GM12878 (cell line): Measurements from ENCODE around the gene JAKMIP1. TPM values are rescaled to one million over a fixed set of nuclear protein-coding genes. Genes with fewer than 3 reads are reported as not detected.

Experiments used
- ATAC-seq: fragments of 200-7000 bp; cut with Tn5 transposase; 3 replicates; pipeline ENCODE4 v1.9.1; 2020; ENCODE audit warnings: mild to moderate bottlenecking, moderate library complexity
- BruUV-seq: library from RNA; stranded (reverse); fragments of 400-500 nt; replicated peaks from 2 replicates; lab custom pipeline; 2021; lab: Mats Ljungman, UMichigan
- CTCF ChIA-PET: fragments of 300-600 bp; sonication (Branson Sonifier 250); formaldehyde crosslinking; extraction: SDS; loops from one replicate; lab custom pipeline; 2021; ENCODE audit warnings: inconsistent platforms; lab: Yijun Ruan, JAX
- POLR2A ChIA-PET: fragments of 350-600 bp; formaldehyde crosslinking; extraction: SDS; loops from one replicate; lab custom pipeline; 2021; ENCODE audit warnings: inconsistent platforms; lab: Charles Lee
- RAD21 ChIA-PET: fragments of 300-600 bp; sonication (Branson Sonifier 250); formaldehyde crosslinking; loops from one replicate; lab custom pipeline; 2023; ENCODE audit warnings: antibody characterized with exemption; ENCODE audit not compliant: unreplicated experiment; lab: Charles Lee
- SMC1A ChIA-PET: fragments of 300-600 bp; sonication (Branson Sonifier 250); formaldehyde crosslinking; loops from one replicate; lab custom pipeline; 2023; ENCODE audit not compliant: unreplicated experiment, uncharacterized antibody; lab: Charles Lee
- DNase-seq: peaks from one replicate; pipeline ENCODE4 v3.0.0-alpha.2; 2011; ENCODE audit warnings: low read depth, low spot score
- FAIRE-seq: peaks from 3 replicates; lab custom pipeline; 2011; peaks lifted over from hg19 to GRCh38; lab: Jason Lieb, UNC
- H2AFZ ChIP-seq: 2 replicates; pipeline ENCODE4 v1.6.0; 2011; ENCODE audit warnings: low read depth, low read length, control low read depth; ENCODE audit not compliant: control insufficient read depth
- H3K27ac ChIP-seq: 2 replicates; pipeline ENCODE4 v1.5.1; 2011; ENCODE audit warnings: control low read depth; ENCODE audit not compliant: control insufficient read depth, insufficient read depth
- H3K27me3 ChIP-seq, 2 experiments: replicated peaks in 1 of 2; 2 replicates each; pipeline versions ENCODE4 v1.6.0 to v1.6.1; 2011; ENCODE audit warnings: low read length in 1 of 2; ENCODE audit not compliant: control insufficient read depth in 2 of 2, insufficient read depth in 2 of 2
- H3K36me3 ChIP-seq, 2 experiments: 2 replicates each; pipeline ENCODE4 v1.5.1; 2011; ENCODE audit warnings: low read length in 1 of 2; ENCODE audit not compliant: control insufficient read depth in 2 of 2, insufficient read depth in 2 of 2
- H3K4me1 ChIP-seq: 2 replicates; pipeline ENCODE4 v1.6.1; 2011; ENCODE audit warnings: mild to moderate bottlenecking, low read length, moderate library complexity, mixed read lengths; ENCODE audit not compliant: control insufficient read depth, insufficient read depth
- H3K4me2 ChIP-seq: 2 replicates; pipeline ENCODE4 v1.6.0; 2011; ENCODE audit warnings: control low read depth; ENCODE audit not compliant: control insufficient read depth, insufficient read depth
- H3K4me3 ChIP-seq: fragments of 200-600 bp; sonication (generic); 2 replicates; pipeline ENCODE4 v1.5.1; 2016
- H3K79me2 ChIP-seq: 2 replicates; pipeline ENCODE4 v1.6.0; 2011; ENCODE audit warnings: low read length; ENCODE audit not compliant: control insufficient read depth, insufficient read depth
- H3K9ac ChIP-seq: 2 replicates; pipeline ENCODE4 v1.8.0; 2011; ENCODE audit warnings: low read length, control low read depth, mixed read lengths; ENCODE audit not compliant: control insufficient read depth, insufficient read depth
- H3K9me3 ChIP-seq: replicated peaks from 3 replicates; pipeline ENCODE4 v1.5.1; 2011; ENCODE audit warnings: mild to moderate bottlenecking, low read length; ENCODE audit not compliant: control insufficient read depth, insufficient read depth
- H4K20me1 ChIP-seq: 2 replicates; pipeline ENCODE4 v1.6.0; 2011; ENCODE audit not compliant: control insufficient read depth, insufficient read depth
- BRCA1 ChIP-seq: IDR thresholded peaks from 2 replicates; pipeline ENCODE4 v1.6.1; 2011; ENCODE audit warnings: low read depth, low read length, improper control_type of control experiment
- CEBPB ChIP-seq, 2 experiments: fragments of 150-350 bp in 1 of 2; IDR thresholded peaks; 2 replicates each; pipeline ENCODE4 v1.6.1; 2012 to 2014; ENCODE audit warnings: low read depth in 2 of 2, low read length in 2 of 2, borderline replicate concordance in 1 of 2, inconsistent platforms in 1 of 2
- DPF2 ChIP-seq: fragments of 450-650 bp; IDR thresholded peaks from 2 replicates; pipeline ENCODE4 v1.6.1; 2017; ENCODE audit warnings: mild to moderate bottlenecking
- EP300 ChIP-seq, 2 experiments: fragments of 150-350 bp in 1 of 2; IDR thresholded peaks; 2 replicates each; pipeline ENCODE4 v1.6.1; 2011 to 2012; ENCODE audit warnings: low read depth in 2 of 2, low read length in 2 of 2, borderline replicate concordance in 1 of 2, improper control_type of control experiment in 1 of 2, inconsistent platforms in 1 of 2; ENCODE audit not compliant: control insufficient read depth in 1 of 2
- ESRRA ChIP-seq: IDR thresholded peaks from 2 replicates; pipeline ENCODE4 v1.6.1; 2012; ENCODE audit warnings: mild to moderate bottlenecking, low read length, improper control_type of control experiment
- IRF5 ChIP-seq: fragments of 450-650 bp; IDR thresholded peaks from 2 replicates; pipeline ENCODE4 v1.6.1; 2017; ENCODE audit warnings: borderline replicate concordance
- MLLT1 ChIP-seq: fragments of 450-650 bp; IDR thresholded peaks from 2 replicates; pipeline ENCODE4 v1.6.1; 2016; ENCODE audit warnings: mild to moderate bottlenecking
- NR2F1 ChIP-seq: fragments of 450-650 bp; conservative IDR thresholded peaks from 2 replicates; pipeline ENCODE4 v1.6.1; 2017; ENCODE audit warnings: mild to moderate bottlenecking
- PAX5 ChIP-seq: IDR thresholded peaks from 2 replicates; pipeline ENCODE4 v1.6.1; 2011; ENCODE audit warnings: low read depth, low read length, borderline replicate concordance
- TBL1XR1 ChIP-seq: IDR thresholded peaks from 2 replicates; pipeline ENCODE4 v1.6.1; 2012; ENCODE audit warnings: low read depth, low read length, improper control_type of control experiment
- ZNF207 ChIP-seq: fragments of 450-650 bp; IDR thresholded peaks from 2 replicates; pipeline ENCODE4 v1.6.1; 2014; ENCODE audit warnings: antibody characterized with exemption, mild to moderate bottlenecking, borderline replicate concordance
- ZZZ3 ChIP-seq: IDR thresholded peaks from 2 replicates; pipeline ENCODE4 v1.6.1; 2011; ENCODE audit warnings: low read depth; ENCODE audit not compliant: control insufficient read depth, insufficient read length
- WGBS: methylation state at CpG from one replicate; pipeline ENCODE4 v1.1.6; 2016; ENCODE audit warnings: low lambda C conversion rate; ENCODE audit not compliant: insufficient replicate concordance, insufficient coverage; ENCODE audit errors: missing lambda C conversion rate; 5-methylcytosine and 5-hydroxymethylcytosine counted together
- in situ Hi-C: fragments of 300-500 bp; cut with MboI; formaldehyde crosslinking; loops from 9 replicates; pipeline ENCODE4 v1.14.3; 2018; ENCODE audit warnings: mixed read lengths
- intact Hi-C: fragments of 100-400 bp; cut with micrococcal nuclease; formaldehyde crosslinking; loops from one replicate; pipeline ENCODE4 v1.14.2; 2022; ENCODE audit not compliant: unreplicated experiment
- polyA plus RNA-seq, 11 experiments: library from polyadenylated mRNA; depleted of rRNA in 4 of 11; unstranded in 6 of 11; stranded (reverse) in 5 of 11; fragments of >200 nt; fragmentation: Nextera tagmentation in 4 of 11; fragmentation: Illumina TruSeq in 1 of 11; extraction: Ambion mirVana in 4 of 11; extraction: Trizol in 1 of 11; gene quantifications; 1 replicate in 1 of 11; 2 replicates in 10 of 11; pipeline versions ENCODE4 v1.2.1 to v1.2.3, GENCODE V29; 2011 to 2016; ENCODE audit warnings: inconsistent platforms in 2 of 11, missing spikeins in 2 of 11, low read depth in 1 of 11
- total RNA-seq, 4 experiments: library from RNA; depleted of rRNA in 3 of 4; stranded (reverse); fragments of >200 nt in 3 of 4; fragmentation: Illumina TruSeq in 1 of 4; extraction: Trizol in 1 of 4; gene quantifications; 2 replicates each; pipeline versions ENCODE4 v1.2.1 to v1.2.3, GENCODE V29; 2013 to 2021

The JAKMIP1 gene
- total and polyA plus RNA-seq, 10 of the 15 experiments (the other 5 are each of a cell fraction or from before 2014, with no cell fraction given), result 0.52 to 16.7 (median 12.3) TPM

DNA sequence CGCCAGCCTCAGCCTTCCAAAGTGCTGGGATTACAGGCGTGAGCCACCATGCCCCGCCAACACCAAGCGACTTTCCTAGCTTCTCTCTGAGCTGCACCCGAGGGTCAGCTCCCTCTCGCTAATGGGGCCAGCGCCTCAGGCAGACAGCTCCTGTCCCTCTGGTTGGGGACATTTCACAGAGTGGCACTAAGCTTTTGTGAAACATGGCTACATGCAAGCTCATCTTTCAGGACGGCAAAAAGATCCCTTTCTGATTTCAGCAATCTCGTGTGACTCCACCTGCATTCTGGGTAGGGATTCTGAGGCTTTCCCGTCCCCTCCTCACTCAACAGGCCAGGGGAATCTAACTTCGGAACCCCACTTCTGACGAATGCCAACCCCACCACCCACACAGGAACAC lies 151.1 kb downstream of the JAKMIP1 start:
- no peak for ATAC-seq
- TF ChIP-seq ZZZ3, result no peak
- TF ChIP-seq IRF5, result no peak
- no peak for TF ChIP-seq BRCA1
- TF ChIP-seq DPF2, result no peak
- TF ChIP-seq ESRRA, result no peak
- TF ChIP-seq NR2F1, result no peak
- TF ChIP-seq PAX5, result no peak
- TF ChIP-seq EP300 (IDR thresholded peaks at IDR 0.05; ENCODE audit: borderline replicate concordance in 1 of 2, control insufficient read depth in 1 of 2, low read depth in 2 of 2, low read length in 2 of 2), result no peak
- no peak for TF ChIP-seq MLLT1
- no peak for TF ChIP-seq TBL1XR1
- no peak for TF ChIP-seq ZNF207
- TF ChIP-seq CEBPB (IDR thresholded peaks at IDR 0.05; ENCODE audit: borderline replicate concordance in 1 of 2, low read depth in 2 of 2, low read length in 2 of 2), result no peak
- H3K4me3 ChIP-seq, result no peak overlapping the region
- no peaks in the 10 kb centered on the region for H3K79me2 ChIP-seq
- intact Hi-C loops, result no loop called here
- H3K36me3 ChIP-seq, result no peaks in the 10 kb centered on the region; a peak in 1 of 4 replicates
- no peak overlapping the region for H3K9ac ChIP-seq
- H3K4me1 ChIP-seq, result no peaks in the 10 kb centered on the region
- no peak overlapping the region for H3K4me2 ChIP-seq
- BruUV-seq, result no TSS peak
- ChIA-PET CTCF (interaction anchor here (0.5 kb wide), 1 partner anchor 202 kb away, joined by 3 read pairs; no protein-coding TSS in a partner anchor), RAD21 (no interaction called here), SMC1A (no interaction called here), POLR2A (no interaction called here)
- H3K27ac ChIP-seq, result no peak overlapping the region
- WGBS, result 71% methylated on average over 12 of the region's 12 CpGs
- H3K27me3 ChIP-seq, result no peaks in the 10 kb centered on the region; a peak in 1 of 4 replicates
- no peak for DNase-seq
- no peak for FAIRE-seq
- H3K9me3 ChIP-seq, result no peaks in the 10 kb centered on the region
- H4K20me1 ChIP-seq, result no peaks in the 10 kb centered on the region
- H2AFZ ChIP-seq, result no peak overlapping the region
- in situ Hi-C loops, result no loop called here
